Neural crest cell (in vitro differentiated cells): Measurements from ENCODE around the gene EPB41L2. TPM values are rescaled to one million over a fixed set of nuclear protein-coding genes. Genes with fewer than 3 reads are reported as not detected.

ENCODE experiments used
- DNase-seq: peaks from one replicate; pipeline ENCODE4 v3.0.0; 2021; ENCODE audit warnings: low read depth, mixed read lengths, low spot score
- H3K27ac Mint-ChIP-seq: one replicate; pipeline ENCODE4 v1.8.0; 2021; ENCODE audit warnings: mild to moderate bottlenecking, mixed read lengths; ENCODE audit not compliant: unreplicated experiment
- H3K27me3 Mint-ChIP-seq: 2 replicates; pipeline ENCODE4 v1.8.0; 2021; ENCODE audit warnings: low read depth, mild to moderate bottlenecking, mixed read lengths
- H3K36me3 Mint-ChIP-seq: 2 replicates; pipeline ENCODE4 v1.8.0; 2021; ENCODE audit warnings: low read depth, mild to moderate bottlenecking, mixed read lengths
- H3K4me1 Mint-ChIP-seq: 2 replicates; pipeline ENCODE4 v1.8.0; 2021; ENCODE audit warnings: mixed read lengths
- H3K4me3 Mint-ChIP-seq: one replicate; pipeline ENCODE4 v1.8.0; 2021; ENCODE audit warnings: mild to moderate bottlenecking, mixed read lengths
- H3K9me3 Mint-ChIP-seq: 2 replicates; pipeline ENCODE4 v1.8.0; 2021; ENCODE audit warnings: mixed read lengths
- total RNA-seq: library from RNA; stranded (reverse); gene quantifications from 2 replicates; pipeline ENCODE4 v1.2.1, GENCODE V29; 2021
- TF ChIP-seq, protein P1 (sequence below): fragments of 200-600 bp; sonication (generic); conservative IDR thresholded peaks from 2 replicates; pipeline ENCODE4 v1.5.0; 2021; ENCODE audit warnings: antibody characterized with exemption, mild to moderate bottlenecking

EPB41L2 gene
- total RNA-seq, 1 donor from 2014 or later = 114 TPM

DNA sequence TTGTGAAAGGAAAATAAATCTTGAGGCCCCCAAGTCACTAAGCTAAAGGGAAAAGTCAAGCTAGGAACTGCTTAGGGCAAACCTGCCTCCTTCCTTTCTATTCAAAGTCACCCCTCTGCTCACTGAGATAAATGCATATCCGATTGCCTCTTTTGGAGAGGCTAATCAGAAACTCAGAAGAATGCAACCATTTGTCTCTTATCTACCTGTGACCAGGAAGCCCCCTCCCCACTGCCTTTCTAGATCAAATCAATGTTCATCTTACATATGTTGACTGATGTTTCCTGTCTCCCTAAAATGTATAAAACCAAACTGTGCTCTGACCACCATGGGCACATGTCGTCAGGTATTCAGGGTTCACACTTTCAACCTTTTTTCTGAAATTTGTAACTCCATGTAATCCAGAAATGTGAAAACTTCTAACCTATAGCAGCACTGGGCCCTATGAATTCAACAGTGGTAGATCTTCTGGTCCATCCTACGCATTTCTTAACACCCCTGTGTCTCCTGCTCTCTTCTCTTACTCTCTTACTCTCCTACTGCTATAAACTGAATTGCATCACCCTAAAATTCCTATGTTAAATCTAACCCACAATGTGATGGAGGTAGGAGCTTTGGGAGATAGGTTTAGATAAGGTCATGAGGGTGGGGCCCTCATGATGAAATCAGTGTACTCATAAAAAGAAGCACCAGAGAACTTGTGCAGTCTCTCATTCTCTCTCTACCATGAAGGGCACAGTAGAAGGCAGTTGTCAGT is 89.3 kb downstream of the EPB41L2 start:
- Mint-ChIP-seq H3K4me1 (peaks cover 37% of the 10 kb centered on the region), H3K36me3 (no peaks in the 10 kb centered on the region), H3K27me3 (no peaks in the 10 kb centered on the region), H3K27ac (no peak overlapping the region), H3K4me3 (no peak overlapping the region), H3K9me3 (no peaks in the 10 kb centered on the region)
- TF ChIP-seq, protein P1, sequence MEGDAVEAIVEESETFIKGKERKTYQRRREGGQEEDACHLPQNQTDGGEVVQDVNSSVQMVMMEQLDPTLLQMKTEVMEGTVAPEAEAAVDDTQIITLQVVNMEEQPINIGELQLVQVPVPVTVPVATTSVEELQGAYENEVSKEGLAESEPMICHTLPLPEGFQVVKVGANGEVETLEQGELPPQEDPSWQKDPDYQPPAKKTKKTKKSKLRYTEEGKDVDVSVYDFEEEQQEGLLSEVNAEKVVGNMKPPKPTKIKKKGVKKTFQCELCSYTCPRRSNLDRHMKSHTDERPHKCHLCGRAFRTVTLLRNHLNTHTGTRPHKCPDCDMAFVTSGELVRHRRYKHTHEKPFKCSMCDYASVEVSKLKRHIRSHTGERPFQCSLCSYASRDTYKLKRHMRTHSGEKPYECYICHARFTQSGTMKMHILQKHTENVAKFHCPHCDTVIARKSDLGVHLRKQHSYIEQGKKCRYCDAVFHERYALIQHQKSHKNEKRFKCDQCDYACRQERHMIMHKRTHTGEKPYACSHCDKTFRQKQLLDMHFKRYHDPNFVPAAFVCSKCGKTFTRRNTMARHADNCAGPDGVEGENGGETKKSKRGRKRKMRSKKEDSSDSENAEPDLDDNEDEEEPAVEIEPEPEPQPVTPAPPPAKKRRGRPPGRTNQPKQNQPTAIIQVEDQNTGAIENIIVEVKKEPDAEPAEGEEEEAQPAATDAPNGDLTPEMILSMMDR = no peak
- DNase-seq = no peak

DNA sequence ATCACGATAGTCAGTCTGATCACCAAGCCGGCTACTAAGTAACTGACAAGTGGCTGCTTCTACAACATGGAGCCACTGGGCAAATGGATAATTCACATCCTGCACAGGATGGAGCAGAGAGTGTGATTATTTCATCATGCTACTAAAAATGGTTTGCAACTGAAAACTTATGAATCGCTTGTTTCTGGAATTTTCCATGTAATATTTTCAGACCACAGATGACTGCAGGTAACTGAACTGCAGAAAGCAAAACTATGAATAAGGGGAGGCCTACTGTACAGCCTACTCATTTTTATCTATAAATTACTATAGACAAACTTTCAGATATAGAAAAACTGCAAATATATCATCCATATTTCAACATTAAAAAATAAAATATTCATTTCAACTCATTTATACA is 91.5 kb downstream of the EPB41L2 start:
- no peaks in the 10 kb centered on the region for H3K36me3 Mint-ChIP-seq
- H3K27me3 Mint-ChIP-seq = no peaks in the 10 kb centered on the region
- H3K4me3 Mint-ChIP-seq = no peak overlapping the region
- no peak overlapping the region for H3K27ac Mint-ChIP-seq
- peaks cover 30% of the 10 kb centered on the region for H3K4me1 Mint-ChIP-seq
- DNase-seq = no peak
- no peaks in the 10 kb centered on the region for H3K9me3 Mint-ChIP-seq
- TF ChIP-seq, protein P1 = no peak

DNA sequence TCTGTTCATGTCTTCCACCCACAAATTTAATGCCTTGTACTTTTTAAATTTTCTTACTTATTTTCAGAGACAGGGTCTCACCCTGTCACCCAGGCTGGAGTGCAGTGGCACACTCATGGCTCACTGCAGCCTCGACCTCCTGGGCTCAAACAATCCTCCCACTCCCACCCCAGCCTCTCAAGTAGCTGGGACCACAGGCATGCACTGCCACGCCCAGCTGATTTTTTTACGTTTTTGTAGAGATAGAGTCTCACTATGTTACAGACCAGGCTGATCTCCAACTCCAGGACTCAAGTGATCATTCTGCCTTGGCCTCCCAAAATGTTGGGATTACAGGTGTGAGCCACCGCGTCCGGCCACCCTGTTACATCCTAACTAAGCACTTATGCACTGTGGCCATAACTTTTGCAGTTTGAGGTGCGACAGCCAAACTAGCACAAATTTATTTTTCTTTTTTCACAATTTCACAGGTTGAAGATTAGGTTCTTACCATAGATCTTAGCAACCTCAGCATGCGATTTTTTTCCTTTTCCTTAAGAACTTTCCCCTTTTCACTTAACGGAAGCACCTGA is 92.1 kb downstream of the EPB41L2 start:
- no peak overlapping the region for H3K27ac Mint-ChIP-seq
- H3K4me1 Mint-ChIP-seq = peaks cover 30% of the 10 kb centered on the region
- H3K27me3 Mint-ChIP-seq = no peaks in the 10 kb centered on the region
- no peaks in the 10 kb centered on the region for H3K36me3 Mint-ChIP-seq
- DNase-seq = no peak
- no peak overlapping the region for H3K4me3 Mint-ChIP-seq
- TF ChIP-seq, protein P1 = no peak
- no peaks in the 10 kb centered on the region for H3K9me3 Mint-ChIP-seq

DNA sequence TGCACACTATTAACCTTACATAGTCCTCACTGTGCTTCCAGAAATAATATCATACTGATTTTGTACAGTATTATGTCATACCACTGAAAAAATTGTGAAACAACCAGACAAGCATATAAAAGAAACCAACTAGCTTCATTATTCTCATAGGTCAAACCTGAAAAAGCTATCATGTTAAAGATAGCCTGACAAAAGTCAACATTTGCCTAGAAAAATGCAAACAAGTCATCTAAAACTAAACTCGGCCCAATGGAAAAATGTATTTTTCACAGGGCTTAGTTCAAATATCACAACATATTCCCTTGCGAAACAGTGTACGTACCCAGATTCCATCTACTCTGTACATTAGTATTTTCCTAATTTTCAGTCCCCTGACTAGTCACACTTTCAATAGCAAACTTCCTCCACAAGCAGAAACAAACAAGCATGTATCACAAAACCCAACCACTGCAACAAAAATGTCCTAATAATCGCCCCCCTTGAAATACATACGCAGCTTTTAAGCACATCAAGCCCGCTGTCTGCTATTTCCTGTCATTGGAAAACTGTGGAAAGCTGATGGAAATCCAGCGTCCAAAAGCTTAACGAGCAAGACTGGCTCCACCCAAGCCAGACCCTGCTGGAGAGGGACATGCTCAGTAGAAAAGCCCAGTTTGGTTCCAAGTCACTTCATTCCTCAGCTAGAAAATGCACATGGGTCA is 93.1 kb downstream of the EPB41L2 start:
- Mint-ChIP-seq H3K27ac (no peak overlapping the region), H3K36me3 (no peaks in the 10 kb centered on the region), H3K4me1 (peaks cover 30% of the 10 kb centered on the region), H3K27me3 (no peaks in the 10 kb centered on the region), H3K9me3 (no peaks in the 10 kb centered on the region), H3K4me3 (no peak overlapping the region)
- TF ChIP-seq, protein P1 = no peak
- DNase-seq = no peak

DNA sequence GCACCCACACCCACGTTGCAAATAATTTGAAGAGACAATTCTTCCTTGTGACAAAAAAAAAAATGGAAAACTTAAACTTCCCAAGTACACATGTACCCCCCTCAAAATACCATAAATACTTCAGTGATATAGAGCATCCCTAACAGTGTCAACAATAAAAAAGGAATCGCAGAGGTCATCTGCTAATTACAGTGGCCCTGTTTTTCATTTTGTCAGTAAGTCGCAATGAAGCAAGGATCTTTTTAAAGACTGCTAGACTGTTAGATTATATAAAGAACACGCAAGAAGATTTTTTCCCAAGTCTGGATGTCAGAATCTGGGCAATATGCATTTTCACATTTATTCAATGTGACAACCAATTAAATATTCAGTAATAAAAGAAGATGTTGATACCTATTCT is 93.9 kb downstream of the EPB41L2 start:
- H3K27me3 Mint-ChIP-seq = no peaks in the 10 kb centered on the region
- DNase-seq = no peak
- no peak overlapping the region for H3K4me3 Mint-ChIP-seq
- TF ChIP-seq, protein P1 = no peak
- H3K9me3 Mint-ChIP-seq = no peaks in the 10 kb centered on the region
- no peak overlapping the region for H3K27ac Mint-ChIP-seq
- H3K4me1 Mint-ChIP-seq = peaks cover 30% of the 10 kb centered on the region
- H3K36me3 Mint-ChIP-seq = no peaks in the 10 kb centered on the region
